ENCODE results near the gene TRERF1. TPM values are rescaled to one million over a fixed set of nuclear protein-coding genes. Genes with fewer than 3 reads are reported as not detected.

The TRERF1 gene
- total RNA-seq, 2 donors from 2014 or later: 37.2 to 43.0 TPM

GRCh38 chr6:42365021-42365420 is 86.7 kb downstream of the TRERF1 start:
- H3K27ac Mint-ChIP-seq: peak overlapping the region; percentile 6
- peak overlapping the region; percentile 47 to 93 for H3K4me3 Mint-ChIP-seq

GRCh38 chr6:42363926-42364849 is 87.5 kb downstream of the TRERF1 start:
- Mint-ChIP-seq H3K4me1 (ENCODE audit: low read depth) (peaks cover 72% of the 10 kb centered on the region), H3K27ac (peak overlapping the region; percentile 72), H3K4me3 (peak overlapping the region; percentile 47 to 60), H3K9me3 (no peaks in the 10 kb centered on the region), H3K36me3 (ENCODE audit: insufficient read depth in 2 of 2) (peaks cover 11 to 12% of the 10 kb centered on the region in 2 donors), H3K27me3 (ENCODE audit: low read depth) (no peaks in the 10 kb centered on the region)
- DNase-seq (no peak), ATAC-seq (replicated peaks in 1 of 2) (no peak)

More at GRCh38 chr6:42365021-42365420, 86.7 kb downstream of the TRERF1 start:
- ATAC-seq (replicated peaks in 1 of 2) (no peak), DNase-seq (no peak)
- Mint-ChIP-seq H3K27me3 (ENCODE audit: low read depth) (no peaks in the 10 kb centered on the region), H3K4me1 (ENCODE audit: low read depth) (peaks cover 73% of the 10 kb centered on the region), H3K36me3 (ENCODE audit: insufficient read depth in 2 of 2) (peaks cover 11 to 12% of the 10 kb centered on the region in 2 donors), H3K9me3 (no peaks in the 10 kb centered on the region)

- no peak overlapping the region for H3K4me3 Mint-ChIP-seq
- no peaks in the 10 kb centered on the region for H3K27me3 Mint-ChIP-seq (ENCODE audit: low read depth)
- peaks cover 0 to 2% of the 10 kb centered on the region in 2 donors for H3K9me3 Mint-ChIP-seq
- peaks cover 14 to 17% of the 10 kb centered on the region in 2 donors for H3K36me3 Mint-ChIP-seq (ENCODE audit: insufficient read depth in 2 of 2)
- H3K27ac Mint-ChIP-seq: peak overlapping the region; percentile 61
- H3K4me1 Mint-ChIP-seq (ENCODE audit: low read depth): peaks cover 69% of the 10 kb centered on the region
- DNase-seq (no peak), ATAC-seq (replicated peaks in 1 of 2) (no peak)
These were observed 90.7 kb downstream of the TRERF1 start for GRCh38 chr6:42361036-42361435.

GRCh38 chr6:42359021-42359420 is 92.7 kb downstream of the TRERF1 start:
- ATAC-seq (replicated peaks in 1 of 2): no peak
- peaks cover 55% of the 10 kb centered on the region for H3K4me1 Mint-ChIP-seq (ENCODE audit: low read depth)

GRCh38 chr6:42355416-42355815 is 96.3 kb downstream of the TRERF1 start:
- H3K36me3 Mint-ChIP-seq (ENCODE audit: insufficient read depth in 2 of 2): peaks cover 5 to 10% of the 10 kb centered on the region in 2 donors
- no peak for ATAC-seq (replicated peaks in 1 of 2)
- H3K4me1 Mint-ChIP-seq (ENCODE audit: low read depth): peaks cover 60% of the 10 kb centered on the region
- no peak for DNase-seq
- no peaks in the 10 kb centered on the region for H3K27me3 Mint-ChIP-seq (ENCODE audit: low read depth)
- no peak overlapping the region for H3K27ac Mint-ChIP-seq
- H3K4me3 Mint-ChIP-seq: no peak overlapping the region
- H3K9me3 Mint-ChIP-seq: peaks cover 0 to 2% of the 10 kb centered on the region in 2 donors

More at GRCh38 chr6:42359021-42359420, 92.7 kb downstream of the TRERF1 start:
- Mint-ChIP-seq H3K27ac (peak overlapping the region; percentile 59), H3K27me3 (ENCODE audit: low read depth) (no peaks in the 10 kb centered on the region), H3K4me3 (peak overlapping the region; percentile 29 to 33), H3K9me3 (peaks cover 0 to 2% of the 10 kb centered on the region in 2 donors), H3K36me3 (ENCODE audit: insufficient read depth in 2 of 2) (peaks cover 12 to 13% of the 10 kb centered on the region in 2 donors)
- DNase-seq: no peak

GRCh38 chr6:42354702-42355101 is 97.0 kb downstream of the TRERF1 start:
- H3K27me3 Mint-ChIP-seq (ENCODE audit: low read depth): no peaks in the 10 kb centered on the region
- peaks cover 0 to 2% of the 10 kb centered on the region in 2 donors for H3K9me3 Mint-ChIP-seq
- no peak overlapping the region for H3K4me3 Mint-ChIP-seq
- peaks cover 62% of the 10 kb centered on the region for H3K4me1 Mint-ChIP-seq (ENCODE audit: low read depth)
- DNase-seq (no peak), ATAC-seq (replicated peaks in 1 of 2) (no peak)
- peaks cover 5 to 10% of the 10 kb centered on the region in 2 donors for H3K36me3 Mint-ChIP-seq (ENCODE audit: insufficient read depth in 2 of 2)
- H3K27ac Mint-ChIP-seq: peak overlapping the region; percentile 55

- ATAC-seq (replicated peaks in 1 of 2) (no peak), DNase-seq (no peak)
- Mint-ChIP-seq H3K27me3 (ENCODE audit: low read depth) (no peaks in the 10 kb centered on the region), H3K27ac (peak overlapping the region; percentile 35), H3K36me3 (ENCODE audit: insufficient read depth in 2 of 2) (peaks cover 5 to 6% of the 10 kb centered on the region in 2 donors), H3K9me3 (peaks cover 0 to 2% of the 10 kb centered on the region in 2 donors), H3K4me3 (no peak overlapping the region), H3K4me1 (ENCODE audit: low read depth) (peaks cover 49% of the 10 kb centered on the region)
These were observed 98.7 kb downstream of the TRERF1 start for GRCh38 chr6:42352856-42353564.

GRCh38 chr6:42350911-42351310 is 100.8 kb downstream of the TRERF1 start:
- H3K9me3 Mint-ChIP-seq: no peaks in the 10 kb centered on the region
- peak overlapping the region; percentile 6 for H3K27ac Mint-ChIP-seq
- H3K4me3 Mint-ChIP-seq: no peak overlapping the region
- ATAC-seq (replicated peaks in 1 of 2) (no peak), DNase-seq (no peak)
- H3K36me3 Mint-ChIP-seq (ENCODE audit: insufficient read depth in 2 of 2): peaks cover 5% of the 10 kb centered on the region in 2 donors
- H3K4me1 Mint-ChIP-seq (ENCODE audit: low read depth): peaks cover 51% of the 10 kb centered on the region
- no peaks in the 10 kb centered on the region for H3K27me3 Mint-ChIP-seq (ENCODE audit: low read depth)

GRCh38 chr6:42349753-42350511 is 101.8 kb downstream of the TRERF1 start:
- H3K27me3 Mint-ChIP-seq (ENCODE audit: low read depth): no peaks in the 10 kb centered on the region
- H3K4me1 Mint-ChIP-seq (ENCODE audit: low read depth): peaks cover 61% of the 10 kb centered on the region

GRCh38 chr6:42347456-42347855 is 104.3 kb downstream of the TRERF1 start:
- peak overlapping the region in 1 of 2 donors; percentile 18 for H3K4me3 Mint-ChIP-seq
- H3K27me3 Mint-ChIP-seq (ENCODE audit: low read depth): no peaks in the 10 kb centered on the region
- H3K27ac Mint-ChIP-seq: peak overlapping the region; percentile 60
- peaks cover 75% of the 10 kb centered on the region for H3K4me1 Mint-ChIP-seq (ENCODE audit: low read depth)
- H3K36me3 Mint-ChIP-seq (ENCODE audit: insufficient read depth in 2 of 2): peaks cover 19 to 22% of the 10 kb centered on the region in 2 donors
- peaks cover 2% of the 10 kb centered on the region in 2 donors for H3K9me3 Mint-ChIP-seq
- no peak for DNase-seq
- ATAC-seq (replicated peaks in 1 of 2): no peak

More at GRCh38 chr6:42349753-42350511, 101.8 kb downstream of the TRERF1 start:
- H3K4me3 Mint-ChIP-seq: no peak overlapping the region
- no peaks in the 10 kb centered on the region for H3K9me3 Mint-ChIP-seq
- ATAC-seq (replicated peaks in 1 of 2): no peak
- peak overlapping the region; percentile 3 for H3K27ac Mint-ChIP-seq
- H3K36me3 Mint-ChIP-seq (ENCODE audit: insufficient read depth in 2 of 2): peaks cover 7% of the 10 kb centered on the region in 2 donors
- no peak for DNase-seq

GRCh38 chr6:42345696-42346416 is 105.9 kb downstream of the TRERF1 start:
- Mint-ChIP-seq H3K27me3 (ENCODE audit: low read depth) (no peaks in the 10 kb centered on the region), H3K4me3 (peak overlapping the region; percentile 67 to 78), H3K9me3 (peaks cover 2% of the 10 kb centered on the region in 2 donors), H3K4me1 (ENCODE audit: low read depth) (peaks cover 79% of the 10 kb centered on the region), H3K27ac (peak overlapping the region; percentile 79), H3K36me3 (ENCODE audit: insufficient read depth in 2 of 2) (peaks cover 19 to 20% of the 10 kb centered on the region in 2 donors)
- peak; percentile 66 to 67 for DNase-seq
- peak; percentile 87 to 90 for ATAC-seq (replicated peaks in 1 of 2)

- Mint-ChIP-seq H3K36me3 (ENCODE audit: insufficient read depth in 2 of 2) (peaks cover 19 to 22% of the 10 kb centered on the region in 2 donors), H3K4me1 (ENCODE audit: low read depth) (peaks cover 80% of the 10 kb centered on the region), H3K27ac (peak overlapping the region; percentile 62), H3K4me3 (peak overlapping the region; percentile 68 to 78), H3K27me3 (ENCODE audit: low read depth) (no peaks in the 10 kb centered on the region), H3K9me3 (peaks cover 2% of the 10 kb centered on the region in 2 donors)
- no peak for DNase-seq
- no peak for ATAC-seq (replicated peaks in 1 of 2)
These were observed 107.0 kb downstream of the TRERF1 start for GRCh38 chr6:42344756-42345155.

All from activated T-cell treated with anti-CD3 and anti-CD28 coated beads, Interleukin-2, amount 50 U/mL, for 72 hours (primary cell).